Mucosa of rectum (tissue), 2 donors: ENCODE results near the gene TM9SF2.

Experiments
- H3K27ac ChIP-seq, 2 donors: one replicate each; pipeline ENCODE4 v1.7.0; 2013; ENCODE audit warnings: inconsistent platforms in 2 of 2, low read depth in 2 of 2, low read length in 2 of 2
- H3K27me3 ChIP-seq, 2 donors: one replicate each; pipeline ENCODE4 v1.7.0; 2013; ENCODE audit warnings: low read length in 2 of 2; ENCODE audit not compliant: control insufficient read depth in 2 of 2, insufficient read depth in 2 of 2
- H3K36me3 ChIP-seq, 2 donors: one replicate each; pipeline ENCODE4 v1.7.0; 2013; ENCODE audit warnings: low read length in 2 of 2; ENCODE audit not compliant: control insufficient read depth in 2 of 2, insufficient read depth in 2 of 2
- H3K4me1 ChIP-seq, 2 donors: one replicate each; pipeline ENCODE4 v1.7.0; 2013; ENCODE audit warnings: low read length in 2 of 2, mild to moderate bottlenecking in 1 of 2; ENCODE audit not compliant: control insufficient read depth in 2 of 2, insufficient read depth in 2 of 2
- H3K4me3 ChIP-seq, 2 donors: one replicate each; pipeline ENCODE4 v1.7.0; 2013; ENCODE audit warnings: low read length in 2 of 2
- H3K9ac ChIP-seq, 2 donors: one replicate each; pipeline ENCODE4 v1.7.0; 2013; ENCODE audit warnings: low read length in 2 of 2, low read depth in 1 of 2, mild to moderate bottlenecking in 1 of 2
- H3K9me3 ChIP-seq, 2 donors: one replicate each; pipeline ENCODE4 v1.7.0; 2013; ENCODE audit warnings: low read length in 2 of 2; ENCODE audit not compliant: control insufficient read depth in 2 of 2
- donor health status: healthy.
- donor health status: Normal muscosa, but diverticular disease.

The TM9SF2 gene

GRCh38 chr13:99507551-99507950, 6.3 kb downstream of the TM9SF2 start:
- Histone ChIP-seq H3K4me3 (no peak overlapping the region), H3K27ac (no peak overlapping the region), H3K9me3 (peaks cover 0 to 3% of the 10 kb centered on the region in 2 donors), H3K36me3 (peaks cover 12 to 15% of the 10 kb centered on the region in 2 donors), H3K27me3 (no peaks in the 10 kb centered on the region), H3K4me1 (peaks cover 8 to 15% of the 10 kb centered on the region in 2 donors), H3K9ac (no peak overlapping the region)

DNA sequence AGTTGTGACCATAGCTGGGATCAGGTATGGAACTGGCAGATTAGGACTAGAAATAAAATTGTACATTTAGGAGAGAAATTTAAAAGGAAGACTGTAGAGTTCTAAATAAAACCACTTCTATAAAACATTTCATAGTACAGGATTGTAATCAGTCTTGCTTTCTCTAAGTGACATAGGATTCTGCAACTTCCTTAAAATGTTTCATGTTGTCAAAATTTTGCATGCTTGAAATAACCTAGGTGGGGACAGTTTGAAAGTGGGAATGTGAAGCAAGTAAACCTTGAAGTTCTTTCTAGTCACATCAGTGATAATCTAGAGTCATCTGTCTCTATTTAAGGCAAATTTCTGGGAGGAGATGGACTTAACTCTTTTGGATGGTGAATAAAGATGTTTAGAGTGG, 6.7 kb downstream of the TM9SF2 start:
- no peak overlapping the region for H3K4me3 ChIP-seq
- no peak overlapping the region for H3K27ac ChIP-seq
- H3K9me3 ChIP-seq = peaks cover 0 to 3% of the 10 kb centered on the region in 2 donors
- no peak overlapping the region for H3K9ac ChIP-seq
- H3K36me3 ChIP-seq = peaks cover 12 to 15% of the 10 kb centered on the region in 2 donors
- no peaks in the 10 kb centered on the region for H3K27me3 ChIP-seq
- peaks cover 8 to 11% of the 10 kb centered on the region in 2 donors for H3K4me1 ChIP-seq

GRCh38 chr13:99509479-99509878, 8.2 kb downstream of the TM9SF2 start:
- Histone ChIP-seq H3K27ac (no peak overlapping the region), H3K27me3 (no peaks in the 10 kb centered on the region), H3K36me3 (peaks cover 12 to 18% of the 10 kb centered on the region in 2 donors), H3K9ac (no peak overlapping the region), H3K9me3 (peaks cover 0 to 3% of the 10 kb centered on the region in 2 donors), H3K4me3 (no peak overlapping the region), H3K4me1 (peaks cover 3 to 8% of the 10 kb centered on the region in 2 donors)

GRCh38 chr13:99514801-99515200, 13.5 kb downstream of the TM9SF2 start:
- no peaks in the 10 kb centered on the region for H3K9me3 ChIP-seq
- no peak overlapping the region for H3K4me3 ChIP-seq
- no peak overlapping the region for H3K27ac ChIP-seq
- H3K36me3 ChIP-seq = peaks cover 9 to 21% of the 10 kb centered on the region in 2 donors
- no peaks in the 10 kb centered on the region for H3K27me3 ChIP-seq
- H3K4me1 ChIP-seq = no peaks in the 10 kb centered on the region
- H3K9ac ChIP-seq = no peak overlapping the region

DNA sequence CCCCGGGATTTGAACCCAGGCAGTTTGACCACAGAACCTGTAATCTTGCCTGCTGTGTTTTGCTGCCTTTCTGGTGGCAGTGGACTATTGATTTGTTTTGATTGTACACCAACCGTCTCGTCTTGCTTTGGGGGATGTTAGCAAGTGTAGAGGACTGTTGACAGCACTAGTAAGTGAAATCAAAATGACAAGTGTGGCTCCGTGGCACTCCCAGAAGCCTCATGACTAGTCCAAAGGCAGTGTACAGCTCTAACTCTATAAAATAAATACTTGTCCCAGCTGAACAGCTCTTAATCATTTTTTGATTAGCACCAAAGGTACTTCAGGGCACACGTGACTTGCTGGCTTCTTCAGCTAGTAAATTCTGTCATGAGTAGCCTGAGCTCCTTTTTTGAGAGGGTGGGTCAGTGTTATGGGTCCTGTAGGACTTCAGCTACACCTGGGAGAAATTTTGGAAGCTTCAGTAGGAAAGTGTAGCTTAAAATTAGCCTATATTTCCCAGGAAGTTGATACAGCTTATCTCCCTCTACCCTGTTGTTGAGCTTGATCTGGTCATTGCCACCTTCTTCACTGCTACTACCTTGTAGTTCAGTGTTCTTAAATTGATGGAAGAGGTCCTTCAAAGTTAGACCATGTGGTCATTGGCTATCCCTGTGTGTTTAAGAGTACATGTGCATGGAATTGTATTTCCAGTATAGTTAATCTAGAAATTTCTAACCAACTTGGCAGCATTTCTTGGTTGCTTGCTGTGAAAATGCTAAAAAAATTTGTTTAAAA, 15.1 kb downstream of the TM9SF2 start:
- Histone ChIP-seq H3K4me1 (no peaks in the 10 kb centered on the region), H3K27ac (no peak overlapping the region), H3K9me3 (no peaks in the 10 kb centered on the region), H3K9ac (no peak overlapping the region), H3K27me3 (no peaks in the 10 kb centered on the region), H3K4me3 (no peak overlapping the region), H3K36me3 (peaks cover 21 to 33% of the 10 kb centered on the region in 2 donors)

GRCh38 chr13:99517577-99517976, 16.3 kb downstream of the TM9SF2 start:
- no peaks in the 10 kb centered on the region for H3K9me3 ChIP-seq
- no peaks in the 10 kb centered on the region for H3K4me1 ChIP-seq
- no peak overlapping the region for H3K27ac ChIP-seq
- H3K27me3 ChIP-seq = no peaks in the 10 kb centered on the region
- H3K36me3 ChIP-seq = peaks cover 32 to 45% of the 10 kb centered on the region in 2 donors
- no peak overlapping the region for H3K4me3 ChIP-seq
- no peak overlapping the region for H3K9ac ChIP-seq

DNA sequence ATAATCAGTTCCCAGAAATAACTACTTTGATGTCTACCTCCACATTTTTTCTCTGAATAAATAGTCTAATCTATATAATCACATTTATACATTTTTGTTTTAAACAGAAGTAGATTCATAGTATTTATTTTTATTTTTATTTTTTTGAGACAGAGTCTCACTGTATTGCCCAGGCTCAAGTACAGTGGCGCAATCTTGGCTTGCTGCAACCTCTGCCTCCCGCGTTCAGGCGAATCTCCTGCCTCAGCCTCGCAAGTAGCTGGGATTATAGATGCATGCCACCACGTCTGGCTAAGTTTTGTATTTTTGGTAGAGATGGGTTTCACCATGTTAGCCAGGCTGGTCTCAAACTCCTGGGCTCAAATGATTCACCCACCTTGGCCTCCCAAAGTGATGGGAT, 16.7 kb downstream of the TM9SF2 start:
- Histone ChIP-seq H3K4me1 (no peaks in the 10 kb centered on the region), H3K36me3 (peaks cover 36 to 49% of the 10 kb centered on the region in 2 donors), H3K4me3 (no peak overlapping the region), H3K9ac (no peak overlapping the region), H3K27ac (no peak overlapping the region), H3K9me3 (no peaks in the 10 kb centered on the region), H3K27me3 (no peaks in the 10 kb centered on the region)

- Histone ChIP-seq H3K27me3 (no peaks in the 10 kb centered on the region), H3K4me3 (no peak overlapping the region), H3K9ac (no peak overlapping the region), H3K9me3 (no peaks in the 10 kb centered on the region), H3K4me1 (no peaks in the 10 kb centered on the region), H3K27ac (no peak overlapping the region), H3K36me3 (peaks cover 61 to 64% of the 10 kb centered on the region in 2 donors)
Measured at GRCh38 chr13:99522298-99522697, 21.0 kb downstream of the TM9SF2 start.

DNA sequence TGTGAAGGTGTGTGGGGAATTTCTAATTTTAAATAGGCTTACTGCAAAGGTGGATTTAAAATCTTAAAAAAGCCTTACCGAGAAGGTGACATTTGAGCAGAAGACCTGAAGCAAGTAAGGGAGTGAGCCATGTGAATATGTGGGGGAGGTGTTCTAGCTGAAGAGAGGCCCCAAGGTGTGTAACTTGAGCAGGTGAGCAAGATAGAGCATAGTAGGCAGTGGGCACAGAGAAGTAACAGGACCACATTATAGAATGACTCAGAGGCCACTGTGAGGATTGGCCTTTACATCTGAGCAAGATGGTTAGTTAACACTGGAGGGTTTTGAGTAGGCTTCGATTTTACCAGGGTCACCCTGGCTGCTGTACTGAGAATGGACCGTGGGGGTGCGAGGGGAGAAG, 22.6 kb downstream of the TM9SF2 start:
- peaks cover 53 to 69% of the 10 kb centered on the region in 2 donors for H3K36me3 ChIP-seq
- H3K4me1 ChIP-seq = no peaks in the 10 kb centered on the region
- no peak overlapping the region for H3K27ac ChIP-seq
- no peak overlapping the region for H3K9ac ChIP-seq
- no peaks in the 10 kb centered on the region for H3K27me3 ChIP-seq
- H3K4me3 ChIP-seq = no peak overlapping the region
- H3K9me3 ChIP-seq = no peaks in the 10 kb centered on the region

GRCh38 chr13:99525967-99526366, 24.7 kb downstream of the TM9SF2 start:
- peaks cover 40 to 61% of the 10 kb centered on the region in 2 donors for H3K36me3 ChIP-seq
- no peaks in the 10 kb centered on the region for H3K27me3 ChIP-seq
- no peak overlapping the region for H3K27ac ChIP-seq
- H3K9ac ChIP-seq = no peak overlapping the region
- H3K9me3 ChIP-seq = no peaks in the 10 kb centered on the region
- H3K4me1 ChIP-seq = no peaks in the 10 kb centered on the region
- H3K4me3 ChIP-seq = no peak overlapping the region
